ENCODE measurements around the gene TMEM200A. TPM values are rescaled to one million over a fixed set of nuclear protein-coding genes. Genes with fewer than 3 reads are reported as not detected.

The TMEM200A gene
- total and polyA plus RNA-seq, 2 donors (not counting 3 experiments of a cell fraction or from before 2014, with no cell fraction given): 0.58 to 0.75 TPM

DNA sequence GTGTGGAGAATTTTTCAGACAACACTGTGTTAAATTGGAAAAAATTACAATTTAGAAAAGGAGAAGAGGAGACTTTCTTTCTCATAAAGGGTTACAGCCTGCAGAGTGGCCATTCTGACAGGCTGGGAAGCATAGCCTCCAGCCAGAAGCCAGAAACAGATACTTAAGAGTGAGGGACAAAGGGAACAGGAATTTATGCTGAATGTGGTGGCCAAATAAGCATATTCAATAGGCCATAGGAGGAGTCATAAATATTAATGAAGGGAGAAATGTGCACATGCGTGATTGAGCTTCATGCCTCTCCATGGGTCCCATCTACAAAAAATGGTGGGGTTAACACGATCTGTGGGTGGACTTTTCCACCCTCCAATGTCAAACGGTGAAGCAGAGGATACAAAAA, 13.4 kb downstream of the TMEM200A start:
- Histone ChIP-seq H3K36me3 (ENCODE audit: control insufficient read depth in 2 of 2, extremely low read depth in 1 of 2, insufficient read depth in 2 of 2, low read length in 2 of 2) (no peaks in the 10 kb centered on the region), H3K9me1 (replicated peaks; ENCODE audit: control insufficient read depth, extremely low read depth, insufficient read depth, low read length) (no peaks in the 10 kb centered on the region), H3K27me3 (ENCODE audit: control insufficient read depth in 2 of 2, insufficient read depth in 2 of 2, low read length in 2 of 2) (no peaks in the 10 kb centered on the region), H3K9me3 (replicated peaks; ENCODE audit: control insufficient read depth, insufficient read depth, low read length) (no peaks in the 10 kb centered on the region), H3K4me2 (ENCODE audit: insufficient read depth, low read length) (no peak overlapping the region), H3K4me1 (ENCODE audit: control insufficient read depth, extremely low read depth, insufficient read depth, low read length) (no peaks in the 10 kb centered on the region), H2AFZ (ENCODE audit: low read depth, low read length) (no peak overlapping the region), H4K20me1 (replicated peaks; ENCODE audit: control insufficient read depth, extremely low read depth, insufficient read depth, low read length) (no peaks in the 10 kb centered on the region), H3K27ac (ENCODE audit: insufficient read depth, low read depth, low read length) (no peak overlapping the region), H3K9ac (replicated peaks; ENCODE audit: extremely low read depth, insufficient read depth, low read length) (no peak overlapping the region), H3K79me2 (ENCODE audit: control insufficient read depth, insufficient read depth, low read length) (no peaks in the 10 kb centered on the region), H3K4me3 (replicated peaks in 1 of 3; ENCODE audit: insufficient read depth in 1 of 3, low read depth in 1 of 3, low read length in 3 of 3) (no peak overlapping the region)
- intact Hi-C loops (cut with micrococcal nuclease): no loop called here
- CTCF ChIA-PET: no interaction called here
- DNase-seq (ENCODE audit: low read depth, low spot score) (no peak), FAIRE-seq (no peak)
- POLR2A ChIA-PET: no interaction called here
- no TSS peak for BruUV-seq (replicated peaks)
- dilution Hi-C loops (cut with MboI; ENCODE audit: extremely low pct_ligation_motif_present, low sequenced_read_pairs): no loop called here
- TF ChIP-seq MYC (IDR thresholded peaks at IDR 0.05; ENCODE audit: low read depth, low read length): no peak

- H3K4me1 ChIP-seq (ENCODE audit: control insufficient read depth, extremely low read depth, insufficient read depth, low read length): no peaks in the 10 kb centered on the region
- CTCF ChIA-PET: no interaction called here
- H4K20me1 ChIP-seq (replicated peaks; ENCODE audit: control insufficient read depth, extremely low read depth, insufficient read depth, low read length): no peaks in the 10 kb centered on the region
- BruUV-seq (replicated peaks): no TSS peak
- FAIRE-seq: no peak
- TF ChIP-seq MAX (IDR thresholded peaks at IDR 0.05; ENCODE audit: insufficient read depth, insufficient read length): no peak
- no peak for TF ChIP-seq MYC (IDR thresholded peaks at IDR 0.05; ENCODE audit: low read depth, low read length)
- no peak for TF ChIP-seq EZH2 (IDR thresholded peaks at IDR 0.05; ENCODE audit: borderline replicate concordance, low read depth, low read length, severe bottlenecking)
- no peak for TF ChIP-seq POLR2A (IDR thresholded peaks at IDR 0.05; ENCODE audit: low read depth, low read length)
- TF ChIP-seq, protein P1, sequence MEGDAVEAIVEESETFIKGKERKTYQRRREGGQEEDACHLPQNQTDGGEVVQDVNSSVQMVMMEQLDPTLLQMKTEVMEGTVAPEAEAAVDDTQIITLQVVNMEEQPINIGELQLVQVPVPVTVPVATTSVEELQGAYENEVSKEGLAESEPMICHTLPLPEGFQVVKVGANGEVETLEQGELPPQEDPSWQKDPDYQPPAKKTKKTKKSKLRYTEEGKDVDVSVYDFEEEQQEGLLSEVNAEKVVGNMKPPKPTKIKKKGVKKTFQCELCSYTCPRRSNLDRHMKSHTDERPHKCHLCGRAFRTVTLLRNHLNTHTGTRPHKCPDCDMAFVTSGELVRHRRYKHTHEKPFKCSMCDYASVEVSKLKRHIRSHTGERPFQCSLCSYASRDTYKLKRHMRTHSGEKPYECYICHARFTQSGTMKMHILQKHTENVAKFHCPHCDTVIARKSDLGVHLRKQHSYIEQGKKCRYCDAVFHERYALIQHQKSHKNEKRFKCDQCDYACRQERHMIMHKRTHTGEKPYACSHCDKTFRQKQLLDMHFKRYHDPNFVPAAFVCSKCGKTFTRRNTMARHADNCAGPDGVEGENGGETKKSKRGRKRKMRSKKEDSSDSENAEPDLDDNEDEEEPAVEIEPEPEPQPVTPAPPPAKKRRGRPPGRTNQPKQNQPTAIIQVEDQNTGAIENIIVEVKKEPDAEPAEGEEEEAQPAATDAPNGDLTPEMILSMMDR (IDR thresholded peaks at IDR 0.05; ENCODE audit: extremely low read depth in 1 of 2, insufficient read depth in 1 of 2, low read depth in 1 of 2, low read length in 2 of 2): no peak
- no peak for TF ChIP-seq FOS (IDR thresholded peaks at IDR 0.05; ENCODE audit: borderline replicate concordance, insufficient read depth, low read length)
- no peak overlapping the region for H3K27ac ChIP-seq (ENCODE audit: insufficient read depth, low read depth, low read length)
- H3K4me2 ChIP-seq (ENCODE audit: insufficient read depth, low read length): no peak overlapping the region
- H3K9ac ChIP-seq (replicated peaks; ENCODE audit: extremely low read depth, insufficient read depth, low read length): no peak overlapping the region
- no peak overlapping the region for H3K4me3 ChIP-seq (replicated peaks in 1 of 3; ENCODE audit: insufficient read depth in 1 of 3, low read depth in 1 of 3, low read length in 3 of 3)
- no peaks in the 10 kb centered on the region for H3K79me2 ChIP-seq (ENCODE audit: control insufficient read depth, insufficient read depth, low read length)
- dilution Hi-C loops (cut with MboI; ENCODE audit: extremely low pct_ligation_motif_present, low sequenced_read_pairs) (no loop called here), intact Hi-C loops (cut with micrococcal nuclease) (no loop called here)
- no peak overlapping the region for H2AFZ ChIP-seq (ENCODE audit: low read depth, low read length)
- no peaks in the 10 kb centered on the region for H3K36me3 ChIP-seq (ENCODE audit: control insufficient read depth in 2 of 2, extremely low read depth in 1 of 2, insufficient read depth in 2 of 2, low read length in 2 of 2)
- no peak for DNase-seq (ENCODE audit: low read depth, low spot score)
- no peaks in the 10 kb centered on the region for H3K9me3 ChIP-seq (replicated peaks; ENCODE audit: control insufficient read depth, insufficient read depth, low read length)
- H3K27me3 ChIP-seq (ENCODE audit: control insufficient read depth in 2 of 2, insufficient read depth in 2 of 2, low read length in 2 of 2): no peaks in the 10 kb centered on the region
- no peaks in the 10 kb centered on the region for H3K9me1 ChIP-seq (replicated peaks; ENCODE audit: control insufficient read depth, extremely low read depth, insufficient read depth, low read length)
- POLR2A ChIA-PET: no interaction called here
Observed at GRCh38 chr6:130381012-130381411, 15.2 kb downstream of the TMEM200A start.

Measured in endothelial cell of umbilical vein (primary cell).